ENCODE results near the gene MOSPD3. TPM values are rescaled to one million over a fixed set of nuclear protein-coding genes. Genes with fewer than 3 reads are reported as not detected.

MOSPD3 gene
- total and polyA plus RNA-seq, 2 of the 13 experiments (the other 11 are each of a cell fraction or from before 2014, with no cell fraction given), result 7.6 to 8.8 TPM

DNA sequence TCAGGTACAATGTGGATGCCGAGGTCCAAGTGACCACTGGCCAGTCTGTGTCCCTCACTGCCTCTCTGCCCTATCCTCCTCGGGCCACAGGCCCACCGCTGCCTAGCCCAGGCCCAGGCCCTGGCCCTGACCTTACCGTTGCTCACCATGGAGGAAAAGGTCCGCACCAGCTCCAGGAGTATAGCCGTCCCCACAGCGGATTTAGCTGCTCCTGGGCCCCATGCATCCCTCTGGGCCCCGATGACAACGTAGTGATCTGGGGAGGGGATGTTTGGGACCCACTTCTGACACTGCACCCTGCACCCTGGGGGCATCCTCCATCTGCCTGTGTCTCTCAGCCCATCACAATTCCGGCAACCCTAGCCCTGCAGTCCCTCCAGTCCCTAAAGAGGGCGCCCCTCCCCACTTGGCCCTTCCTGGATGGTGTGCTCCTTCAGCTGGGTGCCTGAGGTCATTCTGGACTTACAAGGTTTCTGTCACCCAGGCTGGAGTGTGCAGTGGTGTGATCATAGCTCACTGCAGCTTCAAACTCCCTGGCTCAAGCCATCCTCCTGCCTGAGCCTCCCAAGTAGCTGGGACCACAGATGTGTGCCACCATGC is 16.9 kb downstream of the MOSPD3 start (continued):
- TF ChIP-seq REXO4 (CRISPR knock-in tag; IDR thresholded peaks at IDR 0.05; ENCODE audit: borderline replicate concordance), result no peak
- TF ChIP-seq ZNF556 (CRISPR knock-in tag; IDR thresholded peaks at IDR 0.05; ENCODE audit: borderline replicate concordance), result no peak

DNA sequence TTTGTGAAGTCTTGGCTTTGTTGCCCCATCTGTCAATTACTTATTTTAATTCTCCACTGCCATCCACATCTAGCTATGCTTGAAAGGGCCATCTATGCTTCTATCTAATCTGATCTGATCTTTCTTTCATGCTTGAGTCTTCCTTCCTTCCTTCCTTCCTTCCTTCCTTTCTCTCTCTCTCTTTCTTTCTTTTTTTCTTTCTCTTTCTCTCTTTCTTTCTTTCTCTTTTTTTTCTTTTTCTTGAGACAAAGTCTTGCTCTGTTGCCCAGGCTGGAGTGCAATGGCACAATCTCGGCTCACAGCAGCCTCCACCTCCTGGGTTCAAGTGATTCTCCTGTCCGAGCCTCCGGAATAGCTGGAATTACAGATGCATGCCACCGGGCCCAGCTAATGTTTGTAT is 17.7 kb downstream of the MOSPD3 start:
- intact Hi-C loops (cut with micrococcal nuclease; ENCODE audit: unreplicated experiment), result no loop called here
- Histone ChIP-seq H3K36me3 (replicated peaks in 1 of 2; ENCODE audit: control insufficient read depth in 1 of 2, insufficient read depth in 2 of 2, low read length in 2 of 2) (peaks cover 4 to 35% of the 10 kb centered on the region in 2 experiments; a peak in 4 of 5 replicates), H4K20me1 (ENCODE audit: insufficient read depth, low read length) (peaks cover 6% of the 10 kb centered on the region; the same call in 1 of the 2 replicates), H3K9ac (ENCODE audit: insufficient read depth, low read depth, low read length) (no peak overlapping the region), H3K27ac (ENCODE audit: extremely low read length, insufficient read depth, low read length) (no peak overlapping the region), H3K4me1 (ENCODE audit: insufficient read depth, low read length) (no peaks in the 10 kb centered on the region), H3K4me3 (replicated peaks in 1 of 3; ENCODE audit: insufficient read depth in 1 of 3, low read depth in 2 of 3, low read length in 3 of 3) (no peak overlapping the region), H2AFZ (ENCODE audit: low read length) (no peak overlapping the region), H3K27me3 (ENCODE audit: control insufficient read depth in 1 of 2, insufficient read depth in 2 of 2, low read length in 2 of 2) (no peaks in the 10 kb centered on the region), H3K4me2 (ENCODE audit: low read depth, low read length) (no peak overlapping the region), H3K79me2 (ENCODE audit: insufficient read depth, low read length) (peaks cover 2% of the 10 kb centered on the region), H3K9me3 (ENCODE audit: low read length) (no peaks in the 10 kb centered on the region)
- over 99% methylated on average over 4 of the region's 4 CpGs for WGBS (ENCODE audit: low lambda C conversion rate)
- in situ Hi-C loops (cut with HindIII; ENCODE audit: extremely low pct_ligation_motif_present, low pct_unique_long_range_greater_than_20kb), result no loop called here
- no peak for FAIRE-seq
- ChIA-PET CTCF (ENCODE audit: low intra/inter-chr PET ratio, low total read pairs) (interaction anchor here (1.5 kb wide), 1 partner anchor 61 kb away, joined by 8 read pairs; no protein-coding TSS in a partner anchor), POLR2A (interaction anchor here (1.9 kb wide), 1 partner anchor 44 kb away, joined by 6 read pairs; the partner anchor contains the start of genes FBXO24 and LRCH4)
- BruUV-seq (replicated peaks), result no TSS peak
- DNase-seq (ENCODE audit: low spot score), result no peak
- ATAC-seq, result no peak
- TF ChIP-seq STAT5B (CRISPR knock-in tag; IDR thresholded peaks at IDR 0.05) (no peak), ZBTB20 (CRISPR knock-in tag; IDR thresholded peaks at IDR 0.05; ENCODE audit: borderline replicate concordance, low read depth) (no peak), ZKSCAN1 (IDR thresholded peaks at IDR 0.05; ENCODE audit: low read length) (no peak), ZNF883 (CRISPR knock-in tag; IDR thresholded peaks at IDR 0.05; ENCODE audit: not compliant biosample characterization) (no peak), KDM1A (CRISPR knock-in tag; IDR thresholded peaks at IDR 0.05) (no peak), NFATC3 (CRISPR knock-in tag; IDR thresholded peaks at IDR 0.05) (no peak), ZNF546 (CRISPR knock-in tag; conservative IDR thresholded peaks at IDR 0.05) (no peak), ZSCAN12 (CRISPR knock-in tag; IDR thresholded peaks at IDR 0.05) (no peak), HINFP (CRISPR knock-in tag; IDR thresholded peaks at IDR 0.05; ENCODE audit: low read depth) (no peak), ZNF101 (CRISPR knock-in tag; IDR thresholded peaks at IDR 0.05; ENCODE audit: borderline replicate concordance, low read depth) (no peak), ZNF205 (CRISPR knock-in tag; IDR thresholded peaks at IDR 0.05) (no peak), DMAP1 (CRISPR knock-in tag; IDR thresholded peaks at IDR 0.05) (no peak)
- TF ChIP-seq, protein P1, sequence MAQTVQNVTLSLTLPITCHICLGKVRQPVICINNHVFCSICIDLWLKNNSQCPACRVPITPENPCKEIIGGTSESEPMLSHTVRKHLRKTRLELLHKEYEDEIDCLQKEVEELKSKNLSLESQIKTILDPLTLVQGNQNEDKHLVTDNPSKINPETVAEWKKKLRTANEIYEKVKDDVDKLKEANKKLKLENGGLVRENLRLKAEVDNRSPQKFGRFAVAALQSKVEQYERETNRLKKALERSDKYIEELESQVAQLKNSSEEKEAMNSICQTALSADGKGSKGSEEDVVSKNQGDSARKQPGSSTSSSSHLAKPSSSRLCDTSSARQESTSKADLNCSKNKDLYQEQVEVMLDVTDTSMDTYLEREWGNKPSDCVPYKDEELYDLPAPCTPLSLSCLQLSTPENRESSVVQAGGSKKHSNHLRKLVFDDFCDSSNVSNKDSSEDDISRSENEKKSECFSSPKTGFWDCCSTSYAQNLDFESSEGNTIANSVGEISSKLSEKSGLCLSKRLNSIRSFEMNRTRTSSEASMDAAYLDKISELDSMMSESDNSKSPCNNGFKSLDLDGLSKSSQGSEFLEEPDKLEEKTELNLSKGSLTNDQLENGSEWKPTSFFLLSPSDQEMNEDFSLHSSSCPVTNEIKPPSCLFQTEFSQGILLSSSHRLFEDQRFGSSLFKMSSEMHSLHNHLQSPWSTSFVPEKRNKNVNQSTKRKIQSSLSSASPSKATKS (CRISPR knock-in tag; IDR thresholded peaks at IDR 0.05), result no peak
- TF ChIP-seq, protein P2, sequence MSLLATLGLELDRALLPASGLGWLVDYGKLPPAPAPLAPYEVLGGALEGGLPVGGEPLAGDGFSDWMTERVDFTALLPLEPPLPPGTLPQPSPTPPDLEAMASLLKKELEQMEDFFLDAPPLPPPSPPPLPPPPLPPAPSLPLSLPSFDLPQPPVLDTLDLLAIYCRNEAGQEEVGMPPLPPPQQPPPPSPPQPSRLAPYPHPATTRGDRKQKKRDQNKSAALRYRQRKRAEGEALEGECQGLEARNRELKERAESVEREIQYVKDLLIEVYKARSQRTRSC (CRISPR knock-in tag; IDR thresholded peaks at IDR 0.05; ENCODE audit: low read depth), result no peak
